ENCODE measurements around the gene SEC23B. TPM values are rescaled to one million over a fixed set of nuclear protein-coding genes. Genes with fewer than 3 reads are reported as not detected.

Gene SEC23B
- total and polyA plus RNA-seq, 2 of the 4 experiments (the other 2 are of a cell fraction) = 51.5 to 78.9 TPM

DNA sequence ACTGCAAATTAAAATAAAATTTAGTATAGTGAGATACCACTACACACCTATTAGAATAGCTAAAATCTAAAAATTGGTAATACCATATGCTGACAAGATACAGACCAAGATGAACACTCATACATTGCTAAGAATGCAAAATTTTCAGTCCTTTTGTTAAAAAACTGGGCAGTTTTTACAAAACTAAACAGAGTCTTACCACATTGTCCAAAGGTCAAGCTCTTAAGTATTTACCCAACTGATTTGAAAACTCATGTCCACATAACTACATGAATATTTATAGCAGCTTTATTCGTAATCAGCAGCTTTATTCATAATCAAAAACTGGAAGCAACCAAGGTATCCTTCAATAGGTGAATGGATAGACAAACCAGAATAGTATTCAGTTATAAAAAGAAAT lies 30.5 kb upstream of the SEC23B start:
- ChIA-PET POLR2A (ENCODE audit: unreplicated experiment) (no interaction called here), CTCF (no interaction called here)
- intact Hi-C loops (cut with micrococcal nuclease) = loop anchor here (10.0 kb wide), 1 partner anchor 58 kb away; no protein-coding TSS in a partner anchor
- Histone ChIP-seq H2BK120ac (ENCODE audit: low read depth, low read length) (no peak overlapping the region), H2AFZ (replicated peaks; ENCODE audit: low read length, poor library complexity) (no peak overlapping the region), H4K8ac (ENCODE audit: low read depth in 2 of 2, low read length in 2 of 2) (no peak overlapping the region), H3K4ac (ENCODE audit: low read depth, low read length) (no peak overlapping the region), H2BK5ac (ENCODE audit: low read depth, low read length, poor library complexity, severe bottlenecking) (no peak overlapping the region), H3K9me1 (ENCODE audit: insufficient read depth, low read length) (no peaks in the 10 kb centered on the region), H3K79me1 (ENCODE audit: low read depth in 1 of 2, low read length in 2 of 2) (no peaks in the 10 kb centered on the region), H3K4me2 (ENCODE audit: low read depth, low read length) (no peak overlapping the region), H4K91ac (ENCODE audit: insufficient read depth, low read depth, low read length) (no peak overlapping the region), H3K14ac (replicated peaks; ENCODE audit: low read depth, low read length) (no peak overlapping the region), H3K18ac (ENCODE audit: low read depth, low read length) (no peak overlapping the region), H3K9me3 (ENCODE audit: control insufficient read depth, insufficient read depth, low read length) (no peaks in the 10 kb centered on the region), H3K4me1 (ENCODE audit: control insufficient read depth, insufficient read depth, low read length) (no peaks in the 10 kb centered on the region), H3K27ac (ENCODE audit: insufficient read depth, low read length) (no peak overlapping the region), H3K56ac (ENCODE audit: extremely low read depth, insufficient read depth, low read length) (no peak overlapping the region), H2AK5ac (ENCODE audit: low read depth, low read length) (no peak overlapping the region), H3K4me3 (ENCODE audit: insufficient read depth, low read depth, low read length) (no peak overlapping the region), H4K5ac (ENCODE audit: low read depth, low read length) (no peak overlapping the region), H2BK15ac (ENCODE audit: low read depth, low read length) (no peak overlapping the region), H3K27me3 (ENCODE audit: control insufficient read depth, insufficient read depth, low read length) (no peaks in the 10 kb centered on the region), H2BK20ac (ENCODE audit: low read depth, low read length) (no peak overlapping the region), H4K20me1 (ENCODE audit: insufficient read depth, low read length) (no peaks in the 10 kb centered on the region), H3K36me3 (ENCODE audit: control insufficient read depth, insufficient read depth, low read length) (peaks cover 15% of the 10 kb centered on the region), H2AK9ac (replicated peaks; ENCODE audit: low read depth, low read length, poor library complexity) (no peak overlapping the region), H3K9ac (ENCODE audit: low read depth, low read length) (no peak overlapping the region), H3K23ac (ENCODE audit: low read depth, low read length) (no peak overlapping the region)
- DNase-seq = no peak
- in situ Hi-C loops (cut with MboI; ENCODE audit: low sequenced_read_pairs) = no loop called here
- dilution Hi-C loops (cut with HindIII; ENCODE audit: low sequenced_read_pairs, unreplicated experiment) = no loop called here
- ATAC-seq (ENCODE audit: low read depth) = no peak
- TF ChIP-seq MXI1 (IDR thresholded peaks at IDR 0.05; ENCODE audit: borderline replicate concordance, low read depth, low read length) (no peak), POLR2A (IDR thresholded peaks at IDR 0.05; ENCODE audit: low read depth, low read length) (no peak), BHLHE40 (IDR thresholded peaks at IDR 0.05; ENCODE audit: low read depth, low read length) (no peak), CHD1 (IDR thresholded peaks at IDR 0.05; ENCODE audit: low read depth, low read length) (no peak), RFX5 (IDR thresholded peaks at IDR 0.05; ENCODE audit: low read depth, low read length) (no peak), NFE2L2 (IDR thresholded peaks at IDR 0.05; ENCODE audit: low read depth, low read length) (no peak), MAFK (IDR thresholded peaks at IDR 0.05; ENCODE audit: low read depth, low read length) (no peak), RAD21 (IDR thresholded peaks at IDR 0.05; ENCODE audit: low read length) (no peak), CEBPB (IDR thresholded peaks at IDR 0.05; ENCODE audit: low read depth, low read length) (no peak), RCOR1 (IDR thresholded peaks at IDR 0.05; ENCODE audit: insufficient replicate concordance, low read length) (no peak)
- TF ChIP-seq, protein P1, sequence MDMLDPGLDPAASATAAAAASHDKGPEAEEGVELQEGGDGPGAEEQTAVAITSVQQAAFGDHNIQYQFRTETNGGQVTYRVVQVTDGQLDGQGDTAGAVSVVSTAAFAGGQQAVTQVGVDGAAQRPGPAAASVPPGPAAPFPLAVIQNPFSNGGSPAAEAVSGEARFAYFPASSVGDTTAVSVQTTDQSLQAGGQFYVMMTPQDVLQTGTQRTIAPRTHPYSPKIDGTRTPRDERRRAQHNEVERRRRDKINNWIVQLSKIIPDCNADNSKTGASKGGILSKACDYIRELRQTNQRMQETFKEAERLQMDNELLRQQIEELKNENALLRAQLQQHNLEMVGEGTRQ (IDR thresholded peaks at IDR 0.05; ENCODE audit: low read depth, low read length) = no peak
- BruUV-seq (replicated peaks) = no TSS peak
- WGBS, 2 experiments (ENCODE audit: extremely low coverage in 2 of 2, insufficient read length in 1 of 2) = no CpG with 5 or more reads among the region's 1 CpG

Measured in IMR-90 (cell line).